Measurements from ENCODE around the gene SP6. TPM values are rescaled to one million over a fixed set of nuclear protein-coding genes. Genes with fewer than 3 reads are reported as not detected.

Gene SP6
- total RNA-seq, 1 experiment from 2014 or later = 3.1 TPM

DNA sequence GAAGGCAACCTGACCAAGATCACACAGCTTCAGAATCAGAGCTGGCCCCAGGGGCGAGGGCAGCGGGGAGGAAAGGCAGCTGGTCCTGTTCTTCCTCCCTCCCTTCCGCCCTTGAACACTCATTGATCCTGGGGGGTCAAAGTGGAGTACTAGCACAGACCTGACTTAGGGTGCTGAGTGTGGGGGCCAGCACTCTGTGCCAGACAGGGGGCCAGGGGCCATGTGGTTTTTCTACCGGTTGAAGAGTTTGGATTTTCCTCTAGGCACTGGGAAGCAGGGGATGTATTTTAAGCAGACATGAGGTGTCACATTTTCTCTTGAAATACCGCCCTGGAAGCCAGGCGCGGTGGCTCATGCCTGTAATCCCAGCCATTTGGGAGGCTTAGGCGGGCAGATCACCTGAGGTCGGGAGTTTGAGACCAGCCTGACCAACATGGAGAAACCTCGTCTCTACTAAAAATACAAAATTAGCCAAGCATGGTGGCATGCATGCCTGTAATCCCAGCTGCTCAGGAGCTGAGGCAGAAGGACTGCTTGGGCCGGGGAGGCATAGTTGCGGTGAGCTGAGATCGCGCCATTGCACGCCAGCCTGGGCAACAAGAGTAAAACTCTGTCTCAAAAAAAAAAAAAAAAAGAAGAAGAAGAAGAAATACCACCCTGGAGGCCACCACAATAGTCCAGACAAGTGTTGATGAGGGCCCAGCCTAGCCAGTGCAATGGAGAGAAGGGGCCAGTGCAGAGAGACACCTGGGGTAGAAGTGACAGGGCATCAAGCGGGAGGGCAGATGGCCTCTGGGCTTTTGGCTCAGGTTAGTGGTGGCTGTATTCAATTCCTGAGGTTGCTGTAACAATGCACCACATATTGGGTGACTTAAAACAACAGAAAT, 44.7 kb downstream of the SP6 start:
- Histone ChIP-seq H3K79me2 (ENCODE audit: low read length) (no peaks in the 10 kb centered on the region), H3K36me3 (ENCODE audit: low read depth, low read length) (peaks cover 32% of the 10 kb centered on the region), H3K27ac (ENCODE audit: low read length) (no peak overlapping the region), H3K4me1 (ENCODE audit: insufficient read depth, low read length) (peaks cover 18% of the 10 kb centered on the region), H3K9me3 (ENCODE audit: low read length) (no peaks in the 10 kb centered on the region), H4K20me1 (ENCODE audit: low read length) (peaks cover 16% of the 10 kb centered on the region), H3K9ac (ENCODE audit: low read length) (no peak overlapping the region), H3K9me2 (replicated peaks; ENCODE audit: low read length) (no peaks in the 10 kb centered on the region), H3K4me3 (ENCODE audit: low read length) (no peak overlapping the region), H3F3A (ENCODE audit: low read length, unreplicated experiment) (no peaks in the 10 kb centered on the region), H3K4me2 (ENCODE audit: low read length) (no peak overlapping the region), H2AFZ (ENCODE audit: low read length) (no peak overlapping the region), H3K27me3 (ENCODE audit: low read length) (no peaks in the 10 kb centered on the region)
- ChIA-PET CTCF (no interaction called here), POLR2A (ENCODE audit: unreplicated experiment) (no interaction called here)
- no TSS peak for BruUV-seq (replicated peaks)
- no peak for DNase-seq
- no peak for TF ChIP-seq EZH2phosphoT487 (IDR thresholded peaks at IDR 0.05; ENCODE audit: borderline replicate concordance, low read length)
- intact Hi-C loops (cut with micrococcal nuclease) = no loop called here
- no peak for ATAC-seq

GRCh38 chr17:47804461-47804860, 46.5 kb downstream of the SP6 start:
- no peak overlapping the region for H3K4me3 ChIP-seq (ENCODE audit: low read length)
- ChIA-PET CTCF (no interaction called here), POLR2A (ENCODE audit: unreplicated experiment) (no interaction called here)
- H3F3A ChIP-seq (ENCODE audit: low read length, unreplicated experiment) = no peaks in the 10 kb centered on the region
- no peak overlapping the region for H3K4me2 ChIP-seq (ENCODE audit: low read length)
- no peak overlapping the region for H3K9ac ChIP-seq (ENCODE audit: low read length)
- no peak overlapping the region for H3K27ac ChIP-seq (ENCODE audit: low read length)
- TF ChIP-seq EZH2phosphoT487 (IDR thresholded peaks at IDR 0.05; ENCODE audit: borderline replicate concordance, low read length) (no peak), EZH2 (IDR thresholded peaks at IDR 0.05; ENCODE audit: low read length, unreplicated experiment) (no peak), CTCF (conservative IDR thresholded peaks at IDR 0.05; ENCODE audit: low read depth, low read length) (no peak)
- no peaks in the 10 kb centered on the region for H3K4me1 ChIP-seq (ENCODE audit: insufficient read depth, low read length)
- intact Hi-C loops (cut with micrococcal nuclease) = no loop called here
- ATAC-seq (no peak), DNase-seq (no peak)
- H3K9me2 ChIP-seq (replicated peaks; ENCODE audit: low read length) = no peaks in the 10 kb centered on the region
- no peak overlapping the region for H2AFZ ChIP-seq (ENCODE audit: low read length)
- H3K9me3 ChIP-seq (ENCODE audit: low read length) = no peaks in the 10 kb centered on the region
- no peaks in the 10 kb centered on the region for H3K79me2 ChIP-seq (ENCODE audit: low read length)
- peaks cover 3% of the 10 kb centered on the region for H4K20me1 ChIP-seq (ENCODE audit: low read length)
- H3K27me3 ChIP-seq (ENCODE audit: low read length) = no peaks in the 10 kb centered on the region
- H3K36me3 ChIP-seq (ENCODE audit: low read depth, low read length) = peaks cover 27% of the 10 kb centered on the region
- BruUV-seq (replicated peaks) = no TSS peak

- Histone ChIP-seq H3K27me3 (ENCODE audit: low read length) (no peaks in the 10 kb centered on the region), H3K9me3 (ENCODE audit: low read length) (no peaks in the 10 kb centered on the region), H3K4me3 (ENCODE audit: low read length) (no peak overlapping the region), H4K20me1 (ENCODE audit: low read length) (no peaks in the 10 kb centered on the region), H3K79me2 (ENCODE audit: low read length) (no peaks in the 10 kb centered on the region), H3K9ac (ENCODE audit: low read length) (no peak overlapping the region), H3K4me1 (ENCODE audit: insufficient read depth, low read length) (no peaks in the 10 kb centered on the region), H3K4me2 (ENCODE audit: low read length) (no peak overlapping the region), H3K36me3 (ENCODE audit: low read depth, low read length) (peaks cover 20% of the 10 kb centered on the region), H2AFZ (ENCODE audit: low read length) (no peak overlapping the region), H3F3A (ENCODE audit: low read length, unreplicated experiment) (no peaks in the 10 kb centered on the region), H3K27ac (ENCODE audit: low read length) (no peak overlapping the region), H3K9me2 (replicated peaks; ENCODE audit: low read length) (no peaks in the 10 kb centered on the region)
- POLR2A ChIA-PET (ENCODE audit: unreplicated experiment) = no interaction called here
- no peak for TF ChIP-seq EZH2 (IDR thresholded peaks at IDR 0.05; ENCODE audit: low read length, unreplicated experiment)
- no peak for TF ChIP-seq CTCF (conservative IDR thresholded peaks at IDR 0.05; ENCODE audit: low read depth, low read length)
- intact Hi-C loops (cut with micrococcal nuclease) = no loop called here
- no peak for DNase-seq
- BruUV-seq (replicated peaks) = no TSS peak
- ATAC-seq = no peak
- CTCF ChIA-PET = no interaction called here
Measured at GRCh38 chr17:47803751-47804150, 47.2 kb downstream of the SP6 start.

Measured in PC-3 (cell line).